Prostate gland (tissue), 2 donors: Measurements from ENCODE around the gene FRG2B. TPM values are rescaled to one million over a fixed set of nuclear protein-coding genes. Genes with fewer than 3 reads are reported as not detected.
"Not testable (repeated sequence)": the region's sequence is repeated elsewhere in the genome, so short reads cannot be mapped to it uniquely, and the experiment has no call there.

Experiments
- DNase-seq: peaks from one replicate; pipeline ENCODE4 v3.0.0-alpha.2; 2019; ENCODE audit warnings: low spot score
- H3K27ac ChIP-seq, 2 donors: fragments of 200-600 bp; sonication (generic); 2 replicates each; pipeline ENCODE4 v1.5.1; 2017 to 2019
- H3K27me3 ChIP-seq: fragments of 200-600 bp; sonication (generic); replicated peaks from 2 replicates; pipeline ENCODE4 v1.5.1; 2019; ENCODE audit not compliant: insufficient read depth
- H3K36me3 ChIP-seq, 2 donors: fragments of 200-600 bp; sonication (generic); 1 replicate in 1 of 2; 2 replicates in 1 of 2; pipeline versions ENCODE4 v1.5.1 to v1.8.1; 2017 to 2019
- H3K4me1 ChIP-seq: fragments of 200-600 bp; sonication (generic); replicated peaks from 2 replicates; pipeline ENCODE4 v1.5.1; 2019
- H3K4me3 ChIP-seq, 2 donors: fragments of 200-600 bp; sonication (generic); 2 replicates each; pipeline ENCODE4 v1.5.1; 2017 to 2019
- H3K9me3 ChIP-seq: fragments of 200-600 bp; sonication (generic); 2 replicates; pipeline ENCODE4 v1.5.1; 2017
- POLR2A ChIP-seq: fragments of 450-650 bp; IDR thresholded peaks from one replicate; pipeline ENCODE4 v1.6.1; 2016; ENCODE audit warnings: antibody characterized with exemption, mild to moderate bottlenecking
- POLR2AphosphoS5 ChIP-seq: sonication (generic); formaldehyde crosslinking; IDR thresholded peaks from one replicate; pipeline ENCODE4 v1.6.1; 2017; ENCODE audit warnings: antibody characterized with exemption
- WGBS: methylation state at CpG from one replicate; pipeline ENCODE4 v1.1.5; 2018; 5-methylcytosine and 5-hydroxymethylcytosine counted together
- intact Hi-C: fragments of 100-400 bp; cut with DNase I; formaldehyde crosslinking; loops from one replicate; pipeline ENCODE4 v1.14.2; 2022
- total RNA-seq, 2 donors: library from RNA; depleted of rRNA; stranded (reverse); fragments of >200 nt; gene quantifications; one replicate each; pipeline ENCODE4 v1.1.0, GENCODE V29; 2016
- TF ChIP-seq, protein P1 (sequence below), 4 experiments: fragments of 200-600 bp in 2 of 4; fragments of 450-650 bp in 2 of 4; sonication (generic) in 2 of 4; IDR thresholded peaks; 1 replicate in 3 of 4; 2 replicates in 1 of 4; pipeline ENCODE4 v1.5.1; 2016 to 2019; ENCODE audit warnings: antibody characterized with exemption in 4 of 4, mild to moderate bottlenecking in 2 of 4, moderate library complexity in 2 of 4

Gene FRG2B
- total RNA-seq, 2 donors from 2014 or later: not detected

DNA sequence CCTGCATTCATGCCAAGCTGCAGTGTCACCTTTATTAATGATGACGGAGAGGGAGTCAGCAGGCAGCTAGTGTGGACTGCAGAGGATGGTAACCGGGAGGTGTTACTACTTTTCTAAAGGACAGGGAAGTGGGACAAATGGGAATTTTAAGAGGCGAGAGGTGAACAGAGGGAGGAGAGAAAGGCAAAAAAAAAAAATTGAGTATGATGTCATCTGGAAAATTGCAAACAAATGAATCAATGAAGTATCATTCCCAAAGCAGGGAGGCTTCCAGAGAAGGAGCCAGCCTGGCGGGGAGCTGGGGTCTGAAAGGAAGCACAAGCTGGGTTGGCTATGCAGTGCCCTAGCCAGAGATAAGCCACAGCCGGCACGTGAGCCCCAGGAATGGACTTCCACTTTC lies 12.9 kb downstream of the FRG2B start:
- H3K9me3 ChIP-seq: no peaks in the 10 kb centered on the region
- no peak overlapping the region for H3K27ac ChIP-seq
- 56% methylated on average over 6 of the region's 6 CpGs for WGBS
- no peaks in the 10 kb centered on the region for H3K27me3 ChIP-seq
- TF ChIP-seq, protein P1, sequence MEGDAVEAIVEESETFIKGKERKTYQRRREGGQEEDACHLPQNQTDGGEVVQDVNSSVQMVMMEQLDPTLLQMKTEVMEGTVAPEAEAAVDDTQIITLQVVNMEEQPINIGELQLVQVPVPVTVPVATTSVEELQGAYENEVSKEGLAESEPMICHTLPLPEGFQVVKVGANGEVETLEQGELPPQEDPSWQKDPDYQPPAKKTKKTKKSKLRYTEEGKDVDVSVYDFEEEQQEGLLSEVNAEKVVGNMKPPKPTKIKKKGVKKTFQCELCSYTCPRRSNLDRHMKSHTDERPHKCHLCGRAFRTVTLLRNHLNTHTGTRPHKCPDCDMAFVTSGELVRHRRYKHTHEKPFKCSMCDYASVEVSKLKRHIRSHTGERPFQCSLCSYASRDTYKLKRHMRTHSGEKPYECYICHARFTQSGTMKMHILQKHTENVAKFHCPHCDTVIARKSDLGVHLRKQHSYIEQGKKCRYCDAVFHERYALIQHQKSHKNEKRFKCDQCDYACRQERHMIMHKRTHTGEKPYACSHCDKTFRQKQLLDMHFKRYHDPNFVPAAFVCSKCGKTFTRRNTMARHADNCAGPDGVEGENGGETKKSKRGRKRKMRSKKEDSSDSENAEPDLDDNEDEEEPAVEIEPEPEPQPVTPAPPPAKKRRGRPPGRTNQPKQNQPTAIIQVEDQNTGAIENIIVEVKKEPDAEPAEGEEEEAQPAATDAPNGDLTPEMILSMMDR (IDR thresholded peaks at IDR 0.05): no peak
- DNase-seq: no peak
- intact Hi-C loops: no loop called here
- H3K4me3 ChIP-seq: no peak overlapping the region
- no peaks in the 10 kb centered on the region for H3K36me3 ChIP-seq
- H3K4me1 ChIP-seq: no peaks in the 10 kb centered on the region

DNA sequence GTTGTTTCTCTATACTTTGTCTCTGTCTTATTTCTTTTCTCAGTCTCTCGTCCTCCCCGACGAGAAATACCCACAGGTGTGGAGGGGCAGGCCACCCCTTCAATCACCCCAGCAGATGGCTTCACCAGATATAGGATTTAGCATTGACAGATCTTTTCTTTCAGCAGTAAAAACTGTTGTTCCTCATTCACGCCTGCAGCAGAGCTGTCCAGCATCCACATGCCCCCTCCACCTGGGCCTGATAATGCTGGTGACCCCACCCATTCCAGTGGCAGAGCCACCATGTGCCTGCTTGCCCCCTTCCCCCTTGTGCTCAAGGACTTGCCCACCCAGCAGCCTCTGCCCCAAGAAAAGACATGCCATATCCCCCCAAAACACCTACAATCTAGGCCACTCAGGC lies 15.5 kb downstream of the FRG2B start:
- Histone ChIP-seq H3K4me1 (no peaks in the 10 kb centered on the region), H3K27me3 (no peaks in the 10 kb centered on the region), H3K27ac (no peak overlapping the region), H3K36me3 (no peaks in the 10 kb centered on the region), H3K9me3 (no peaks in the 10 kb centered on the region), H3K4me3 (no peak overlapping the region)
- no peak for TF ChIP-seq POLR2A
- no peak for TF ChIP-seq POLR2AphosphoS5
- intact Hi-C loops: no loop called here
- no peak for DNase-seq
- WGBS: 66% methylated on average over 4 of the region's 4 CpGs

DNA sequence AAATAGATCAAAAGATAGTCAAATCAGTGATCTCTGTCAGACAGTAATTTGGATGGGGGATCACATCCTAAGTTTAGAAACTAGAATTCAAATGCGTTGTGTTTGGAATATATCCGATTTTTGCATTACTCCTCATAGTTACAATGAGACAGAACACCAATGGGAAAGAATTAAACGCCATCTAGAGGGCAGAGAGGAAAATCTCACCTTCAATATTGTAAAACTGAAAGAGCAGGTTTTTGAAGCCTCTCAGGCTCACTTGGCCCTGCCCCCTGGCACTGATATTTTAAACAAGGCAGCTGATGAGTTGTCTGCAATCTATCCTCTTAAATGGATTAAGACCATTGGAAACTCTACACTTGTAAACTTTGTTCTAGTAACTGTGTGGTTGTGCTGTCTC lies 17.7 kb downstream of the FRG2B start:
- Histone ChIP-seq H3K4me3 (no peak overlapping the region), H3K4me1 (no peaks in the 10 kb centered on the region), H3K36me3 (no peaks in the 10 kb centered on the region), H3K27ac (no peak overlapping the region), H3K9me3 (no peaks in the 10 kb centered on the region), H3K27me3 (no peaks in the 10 kb centered on the region)
- 13% methylated on average over 3 of the region's 3 CpGs for WGBS
- no peak for DNase-seq
- intact Hi-C loops: no loop called here
- TF ChIP-seq POLR2AphosphoS5: no peak
- TF ChIP-seq, protein P1 (IDR thresholded peaks at IDR 0.05): peak in 3 of 4 experiments; percentile 30 to 39 (median 32)

DNA sequence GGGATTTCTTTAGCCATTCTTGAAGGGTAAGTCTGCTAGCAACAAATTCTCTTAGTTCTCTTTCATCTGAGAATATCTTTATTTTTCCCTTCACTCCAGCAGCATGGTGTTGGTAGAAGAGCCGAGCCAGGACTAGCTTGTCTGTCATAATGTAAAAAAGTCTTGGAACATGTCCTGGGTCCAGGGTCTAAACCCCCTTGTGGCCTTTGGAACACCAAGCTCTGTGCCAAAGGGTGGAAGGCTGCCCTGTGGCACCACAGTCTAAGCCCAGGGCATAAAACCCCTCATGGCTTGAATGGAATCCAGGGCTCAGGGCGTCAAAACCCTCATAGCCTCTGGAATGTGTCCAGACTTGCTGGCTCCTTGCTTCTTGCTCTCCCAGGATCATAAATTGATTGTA lies 23.2 kb downstream of the FRG2B start:
- H3K27me3 ChIP-seq, H3K36me3 ChIP-seq, intact Hi-C loops, H3K4me3 ChIP-seq, H3K27ac ChIP-seq, H3K4me1 ChIP-seq, DNase-seq, H3K9me3 ChIP-seq: not testable (repeated sequence)
- 58% methylated on average over 2 of the region's 2 CpGs for WGBS

DNA sequence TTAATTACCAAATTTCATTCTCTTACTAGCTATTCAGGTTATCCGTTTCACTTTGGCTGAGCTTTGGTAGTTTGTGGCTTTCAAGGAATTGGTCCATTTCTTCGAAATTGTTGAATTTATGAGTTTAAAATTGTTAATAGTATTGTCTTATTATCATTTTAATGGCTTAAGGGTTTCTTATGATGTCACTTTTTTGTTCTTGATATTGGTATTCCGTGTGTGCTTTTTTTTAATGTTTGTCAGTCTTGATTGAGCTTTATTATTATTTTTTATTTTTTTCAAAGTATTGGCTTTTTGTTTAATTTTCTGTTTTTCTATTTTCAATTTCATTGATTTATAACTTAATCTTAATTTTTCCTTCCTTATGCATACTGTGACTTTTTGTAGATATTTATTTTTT lies 25.9 kb downstream of the FRG2B start:
- Histone ChIP-seq H3K4me3 (no peak overlapping the region), H3K4me1 (no peaks in the 10 kb centered on the region), H3K36me3 (no peaks in the 10 kb centered on the region), H3K27me3 (no peaks in the 10 kb centered on the region), H3K27ac (no peak overlapping the region), H3K9me3 (no peaks in the 10 kb centered on the region)
- TF ChIP-seq POLR2AphosphoS5 (no peak), POLR2A (no peak)
- TF ChIP-seq, protein P1 (IDR thresholded peaks at IDR 0.05): no peak
- DNase-seq: no peak
- WGBS: 59% methylated on average over 3 of the region's 3 CpGs
- intact Hi-C loops: no loop called here

DNA sequence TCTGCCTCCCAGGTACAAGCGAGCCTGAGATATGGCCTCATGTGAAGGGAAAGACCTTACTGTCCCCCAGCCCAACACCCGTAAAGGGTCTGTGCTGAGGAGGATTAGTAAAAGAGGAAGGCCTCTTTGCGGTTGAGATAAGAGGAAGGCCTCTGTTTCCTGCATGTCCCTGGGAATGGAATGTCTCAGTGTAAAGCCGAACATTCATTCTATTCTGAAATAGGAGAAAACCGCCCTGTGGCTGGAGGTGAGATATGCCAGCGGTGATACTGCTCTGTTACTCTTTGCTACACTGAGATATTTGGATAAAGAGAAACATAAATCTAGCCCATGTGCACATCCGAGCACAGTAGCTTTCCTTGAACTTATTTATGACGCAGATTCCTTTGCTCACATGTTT lies 26.7 kb downstream of the FRG2B start:
- H3K27me3 ChIP-seq, H3K4me3 ChIP-seq, intact Hi-C loops, H3K27ac ChIP-seq, H3K36me3 ChIP-seq, H3K9me3 ChIP-seq, DNase-seq, H3K4me1 ChIP-seq: not testable (repeated sequence)
- 75% methylated on average over 8 of the region's 8 CpGs for WGBS

DNA sequence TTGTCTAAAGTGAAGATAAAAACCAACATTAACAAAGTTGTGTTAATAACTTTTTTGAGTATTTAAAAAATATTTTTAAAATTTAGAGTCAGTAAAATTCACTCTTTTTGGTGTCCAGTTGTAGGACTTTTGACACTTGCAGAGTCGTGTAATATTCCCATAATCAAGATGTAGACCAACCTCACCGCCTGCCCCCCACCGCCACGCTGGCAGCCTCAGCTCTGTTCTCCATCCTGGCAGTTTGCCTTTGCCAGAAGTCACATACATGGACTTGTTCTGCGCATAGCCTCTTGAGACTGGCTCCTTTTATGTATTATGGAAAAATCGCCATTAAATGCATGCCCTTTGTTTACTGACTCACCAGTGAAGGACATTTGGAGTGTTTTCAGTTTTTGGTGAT lies 33.9 kb downstream of the FRG2B start:
- WGBS: 79% methylated on average over 6 of the region's 6 CpGs
- peaks cover 4% of the 10 kb centered on the region for H3K27me3 ChIP-seq
- H3K9me3 ChIP-seq: no peaks in the 10 kb centered on the region
- H3K4me1 ChIP-seq: no peaks in the 10 kb centered on the region
- no peak overlapping the region for H3K27ac ChIP-seq
- H3K4me3 ChIP-seq: no peak overlapping the region
- DNase-seq: no peak
- TF ChIP-seq POLR2AphosphoS5: no peak
- no peak for TF ChIP-seq POLR2A
- TF ChIP-seq, protein P1 (IDR thresholded peaks at IDR 0.05): no peak
- intact Hi-C loops: no loop called here
- H3K36me3 ChIP-seq: no peaks in the 10 kb centered on the region
